ENCODE data around the gene EXOSC5. TPM values are rescaled to one million over a fixed set of nuclear protein-coding genes. Genes with fewer than 3 reads are reported as not detected.

Gene EXOSC5
- total and polyA plus RNA-seq, 9 of the 15 experiments (the other 6 are each of a cell fraction or from before 2014, with no cell fraction given): 10.9 to 75.5 (median 37.8) TPM

- in situ Hi-C loops (cut with MboI): no loop called here
- H3K27ac ChIP-seq (ENCODE audit: extremely low read depth, low read depth, low read length): no peak overlapping the region
Measured at GRCh38 chr19:41422955-41423354, 25.8 kb upstream of the EXOSC5 start.

More at GRCh38 chr19:41422955-41423354, 25.8 kb upstream of the EXOSC5 start:
- Histone ChIP-seq H3K36me3 (ENCODE audit: control insufficient read depth, insufficient read depth, low read length) (peaks cover 47% of the 10 kb centered on the region; the same call in 2 of the 3 replicates), H3K4me1 (replicated peaks in 1 of 2; ENCODE audit: control insufficient read depth in 2 of 2, insufficient read depth in 2 of 2, low read length in 2 of 2) (peaks cover 14 to 38% of the 10 kb centered on the region in 2 experiments), H3K9me3 (replicated peaks; ENCODE audit: control insufficient read depth, insufficient read depth, low read depth, low read length) (no peaks in the 10 kb centered on the region), H3K9ac (ENCODE audit: insufficient read depth in 1 of 2, low read depth in 2 of 2, low read length in 2 of 2) (no peak overlapping the region), H3K4me3 (no peak overlapping the region), H4K20me1 (replicated peaks; ENCODE audit: control insufficient read depth, insufficient read depth, low read length) (no peaks in the 10 kb centered on the region), H3K9me1 (ENCODE audit: control insufficient read depth, insufficient read depth, low read length) (no peaks in the 10 kb centered on the region), H2AFZ (ENCODE audit: low read depth, low read length) (no peak overlapping the region), H3K27me3 (ENCODE audit: control insufficient read depth in 2 of 2, insufficient read depth in 2 of 2, low read length in 2 of 2) (no peaks in the 10 kb centered on the region), H3K4me2 (ENCODE audit: insufficient read depth, low read length) (no peak overlapping the region), H3K79me2 (ENCODE audit: control insufficient read depth, insufficient read depth, low read length) (peaks cover 5% of the 10 kb centered on the region; the same call in 2 of the 3 replicates)
- no TSS peak for BruUV-seq (replicated peaks)
- ChIA-PET POLR2A (interaction anchor here (0.7 kb wide), 1 partner anchor 13 kb away, joined by 3 read pairs; no protein-coding TSS in a partner anchor), CTCF (ENCODE audit: low intra/inter-chr PET ratio) (no interaction called here)
- FAIRE-seq (no peak), DNase-seq (ENCODE audit: extremely low read depth in 1 of 4, low spot score in 3 of 4) (no peak), ATAC-seq (no peak)
- WGBS (ENCODE audit: insufficient coverage, low coverage, missing lambda C conversion rate): 93% methylated on average over 10 of the region's 12 CpGs
- TF ChIP-seq ZNF212 (CRISPR knock-in tag; IDR thresholded peaks at IDR 0.05): no peak
- no peak for TF ChIP-seq SLC30A9 (CRISPR knock-in tag; IDR thresholded peaks at IDR 0.05)
- TF ChIP-seq MAFK (IDR thresholded peaks at IDR 0.05; ENCODE audit: low read length): no peak
- TF ChIP-seq NFYB (IDR thresholded peaks at IDR 0.05; ENCODE audit: extremely low read depth, insufficient read length): no peak
- TF ChIP-seq TAF9B (IDR thresholded peaks at IDR 0.05; ENCODE audit: partially characterized antibody): no peak
- no peak for TF ChIP-seq NFXL1 (CRISPR knock-in tag; IDR thresholded peaks at IDR 0.05)
- no peak for TF ChIP-seq MCM3 (IDR thresholded peaks at IDR 0.05)
- no peak for TF ChIP-seq MYNN (IDR thresholded peaks at IDR 0.05)
- TF ChIP-seq MYNN (CRISPR knock-in tag; IDR thresholded peaks at IDR 0.05): no peak
- TF ChIP-seq GMEB1 (CRISPR knock-in tag; IDR thresholded peaks at IDR 0.05): no peak
- intact Hi-C loops (cut with micrococcal nuclease): no loop called here
